MM.1S (cell line): ENCODE measurements around the gene MUC3A.

Experiments used
- DNase-seq: peaks from one replicate; pipeline ENCODE4 v3.0.0-alpha.2; 2015
- H2AFZ ChIP-seq: fragments of 300-600 bp; sonication (generic); 2 replicates; pipeline ENCODE4 v1.6.0; 2016; ENCODE audit warnings: antibody characterized with exemption, low read length
- H3F3A ChIP-seq: fragments of 300-600 bp; sonication (generic); 2 replicates; pipeline ENCODE4 v1.6.1; 2016; ENCODE audit warnings: mild to moderate bottlenecking, antibody characterized with exemption, low read length, moderate library complexity, mixed read lengths; ENCODE audit not compliant: insufficient read depth
- H3K27ac ChIP-seq: fragments of 300-600 bp; sonication (generic); 2 replicates; pipeline ENCODE4 v1.5.1; 2016; ENCODE audit warnings: mild to moderate bottlenecking, low read length
- H3K27me3 ChIP-seq: fragments of 300-600 bp; sonication (generic); replicated peaks from 2 replicates; pipeline ENCODE4 v1.6.0; 2016; ENCODE audit warnings: low read length; ENCODE audit not compliant: insufficient read depth
- H3K36me3 ChIP-seq: fragments of 300-600 bp; sonication (generic); replicated peaks from 2 replicates; pipeline ENCODE4 v1.6.1; 2016; ENCODE audit warnings: mild to moderate bottlenecking, low read length, mixed read lengths; ENCODE audit not compliant: insufficient read depth
- H3K4me1 ChIP-seq: fragments of 300-600 bp; sonication (generic); 2 replicates; pipeline ENCODE4 v1.6.1; 2016; ENCODE audit warnings: low read length, mixed read lengths
- H3K4me2 ChIP-seq: fragments of 300-600 bp; sonication (generic); 2 replicates; pipeline ENCODE4 v1.6.0; 2016; ENCODE audit warnings: low read depth, low read length
- H3K4me3 ChIP-seq: fragments of 300-600 bp; sonication (generic); 2 replicates; pipeline ENCODE4 v1.5.1; 2016; ENCODE audit warnings: low read length, mixed read lengths
- H3K79me2 ChIP-seq: fragments of 300-600 bp; sonication (generic); 2 replicates; pipeline ENCODE4 v1.6.1; 2016; ENCODE audit warnings: mixed run types, low read length, mixed read lengths
- H3K9ac ChIP-seq: fragments of 300-600 bp; sonication (generic); 2 replicates; pipeline ENCODE4 v1.6.1; 2016; ENCODE audit warnings: low read length, mixed read lengths
- H3K9me2 ChIP-seq: fragments of 300-600 bp; sonication (generic); replicated peaks from 2 replicates; pipeline ENCODE4 v1.6.1; 2016; ENCODE audit warnings: mild to moderate bottlenecking, low read length, mixed read lengths; ENCODE audit not compliant: insufficient read depth
- H3K9me3 ChIP-seq: fragments of 300-600 bp; sonication (generic); replicated peaks from 2 replicates; pipeline ENCODE4 v1.6.1; 2016; ENCODE audit warnings: mild to moderate bottlenecking, low read length, mixed read lengths; ENCODE audit not compliant: insufficient read depth
- H4K20me1 ChIP-seq: fragments of 300-600 bp; sonication (generic); 2 replicates; pipeline ENCODE4 v1.6.1; 2016; ENCODE audit warnings: mild to moderate bottlenecking, low read length, moderate library complexity, mixed read lengths; ENCODE audit not compliant: insufficient read depth
- CTCF ChIP-seq: fragments of 300-600 bp; sonication (generic); IDR thresholded peaks from 2 replicates; pipeline ENCODE4 v1.5.1; 2016; ENCODE audit warnings: antibody characterized with exemption, low read length, mixed read lengths
- EZH2 ChIP-seq: fragments of 300-600 bp; sonication (generic); optimal IDR thresholded peaks from 2 replicates; pipeline ENCODE3; 2017; ENCODE audit warnings: low read depth, mild to moderate bottlenecking, antibody characterized with exemption, low read length, mixed read lengths
- EZH2phosphoT487 ChIP-seq: fragments of 300-600 bp; sonication (generic); IDR thresholded peaks from 2 replicates; pipeline ENCODE4 v1.6.1; 2018; ENCODE audit warnings: antibody characterized with exemption, low read length

The MUC3A gene

GRCh38 chr7:100946766-100947365 lies 2.5 kb upstream of the MUC3A start:
- Histone ChIP-seq H3K9me2 (no peaks in the 10 kb centered on the region), H3K9ac (no peak overlapping the region), H3F3A (no peaks in the 10 kb centered on the region), H3K4me3 (no peak overlapping the region), H2AFZ (no peak overlapping the region), H4K20me1 (no peaks in the 10 kb centered on the region), H3K9me3 (no peaks in the 10 kb centered on the region), H3K27ac (no peak overlapping the region), H3K36me3 (no peaks in the 10 kb centered on the region), H3K4me2 (no peak overlapping the region), H3K79me2 (no peaks in the 10 kb centered on the region), H3K27me3 (peaks cover 92% of the 10 kb centered on the region), H3K4me1 (no peaks in the 10 kb centered on the region)
- no peak for DNase-seq
- TF ChIP-seq CTCF (no peak), EZH2 (no peak), EZH2phosphoT487 (no peak)

GRCh38 chr7:100947792-100948191 lies 1.5 kb upstream of the MUC3A start:
- Histone ChIP-seq H3K27ac (no peak overlapping the region), H3K4me1 (no peaks in the 10 kb centered on the region), H3K79me2 (no peaks in the 10 kb centered on the region), H3K9me2 (no peaks in the 10 kb centered on the region), H3K4me3 (no peak overlapping the region), H3K9ac (no peak overlapping the region), H4K20me1 (no peaks in the 10 kb centered on the region), H3K27me3 (peaks cover 93% of the 10 kb centered on the region), H3K9me3 (no peaks in the 10 kb centered on the region), H3F3A (no peaks in the 10 kb centered on the region), H2AFZ (no peak overlapping the region), H3K4me2 (no peak overlapping the region), H3K36me3 (no peaks in the 10 kb centered on the region)
- DNase-seq = no peak
- TF ChIP-seq EZH2phosphoT487 (no peak), CTCF (no peak), EZH2 (no peak)

GRCh38 chr7:100949933-100950443 lies 654 bp downstream of the MUC3A start:
- Histone ChIP-seq H3K9me3 (no peaks in the 10 kb centered on the region), H3K79me2 (no peaks in the 10 kb centered on the region), H3K4me1 (no peaks in the 10 kb centered on the region), H3K9ac (no peak overlapping the region), H3K27me3 (peaks cover 86% of the 10 kb centered on the region), H3K27ac (no peak overlapping the region), H3K36me3 (no peaks in the 10 kb centered on the region), H3K9me2 (no peaks in the 10 kb centered on the region), H3K4me3 (no peak overlapping the region), H2AFZ (no peak overlapping the region), H3K4me2 (no peak overlapping the region), H3F3A (no peaks in the 10 kb centered on the region), H4K20me1 (no peaks in the 10 kb centered on the region)
- TF ChIP-seq EZH2phosphoT487 (no peak), EZH2 (no peak), CTCF (no peak)
- DNase-seq = no peak
